ENCODE data around the gene COL9A1.

The COL9A1 gene

GRCh38 chr6:70225055-70225454, 77.8 kb downstream of the COL9A1 start:
- DNase-seq (ENCODE audit: low spot score), result no peak

- no peak for DNase-seq (ENCODE audit: low spot score)
Measured at GRCh38 chr6:70222439-70222749, 80.5 kb downstream of the COL9A1 start.

DNA sequence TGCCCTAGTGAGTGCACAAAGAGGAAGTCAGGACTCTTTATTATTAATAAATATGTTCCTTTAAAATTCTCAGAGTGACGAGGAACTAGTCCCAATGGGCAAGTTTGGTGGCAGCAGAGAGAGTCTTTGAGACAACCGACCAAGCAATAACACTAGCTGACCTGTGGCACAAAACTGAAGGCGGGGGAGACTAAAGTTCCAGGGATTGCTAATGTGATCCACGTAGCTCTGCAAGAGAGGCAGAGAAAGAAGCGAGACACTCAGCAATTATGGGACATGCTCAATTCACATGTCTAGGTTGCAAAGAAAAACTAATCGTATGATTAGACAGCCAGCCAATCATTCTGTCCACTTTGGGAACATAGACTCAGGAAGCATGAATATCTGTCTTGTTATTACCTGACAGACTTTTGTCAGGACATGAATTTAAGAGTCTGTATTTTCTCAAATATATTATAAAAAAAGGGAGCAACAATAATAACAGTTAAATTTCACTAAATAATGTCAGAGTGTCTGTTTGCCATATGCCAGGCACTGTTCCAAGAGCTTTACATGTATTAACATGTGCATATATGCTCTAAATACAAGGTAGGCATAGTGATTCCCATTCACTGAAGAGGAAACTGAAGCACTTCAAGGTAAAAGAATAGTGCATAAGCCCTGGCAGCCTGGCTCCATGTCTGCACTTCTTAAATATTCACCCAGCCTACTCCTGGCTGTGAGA, 81.0 kb downstream of the COL9A1 start:
- no peak for DNase-seq (ENCODE audit: low spot score)

GRCh38 chr6:70221025-70221714, 81.7 kb downstream of the COL9A1 start:
- peak; percentile 27 for DNase-seq (ENCODE audit: low spot score)

- no peak for DNase-seq (ENCODE audit: low spot score)
Measured at GRCh38 chr6:70219943-70220613, 82.8 kb downstream of the COL9A1 start.

DNA sequence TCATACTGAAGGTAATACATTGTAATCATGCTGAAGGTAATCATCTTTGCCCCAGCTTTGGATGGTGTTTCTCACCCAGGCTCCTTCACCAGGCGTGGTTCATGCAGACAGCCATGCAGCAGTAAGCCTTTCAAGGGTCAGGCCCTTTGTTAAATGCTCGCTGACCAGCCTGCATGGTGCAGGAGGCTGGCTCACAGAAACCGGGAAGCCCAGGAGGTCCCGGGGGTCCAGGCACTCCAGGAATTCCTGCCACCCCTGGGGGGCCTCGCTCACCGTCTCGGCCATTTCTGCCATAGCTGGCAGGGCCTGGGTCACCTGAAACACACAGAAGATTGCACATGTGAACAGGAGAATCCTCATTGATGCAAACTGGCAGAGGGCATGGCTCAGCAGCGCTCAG, 86.1 kb downstream of the COL9A1 start:
- no peak for DNase-seq (ENCODE audit: low spot score)

GRCh38 chr6:70215460-70216108, 87.3 kb downstream of the COL9A1 start:
- no peak for DNase-seq (ENCODE audit: low spot score)

- DNase-seq (ENCODE audit: low spot score), result no peak
Measured at GRCh38 chr6:70210462-70210861, 92.4 kb downstream of the COL9A1 start.

DNA sequence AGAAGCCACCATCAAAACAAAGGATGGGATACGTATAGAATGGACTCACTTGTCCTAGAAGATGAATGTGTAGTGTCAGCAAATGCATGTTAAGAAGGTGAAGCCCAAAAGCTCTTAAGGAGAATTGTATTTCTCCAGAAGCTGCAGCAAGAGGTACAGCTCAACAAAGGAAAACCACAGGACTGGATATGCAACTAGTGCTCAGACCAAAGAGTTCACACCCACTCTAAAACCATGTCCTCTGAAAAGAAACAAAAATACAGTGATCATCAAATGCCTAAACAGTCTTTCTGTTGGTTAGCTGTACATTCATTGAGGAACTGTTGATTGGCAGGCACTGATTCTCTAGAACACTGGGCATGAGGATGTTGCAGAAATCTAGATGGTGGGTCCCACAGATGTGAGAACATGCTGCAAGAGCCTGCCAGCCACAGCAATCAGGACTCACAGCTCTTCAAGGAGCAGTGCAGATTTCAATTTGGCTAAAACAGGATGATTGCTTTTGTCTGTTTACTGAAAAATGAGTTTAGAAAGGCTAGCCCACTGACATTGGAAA, 94.6 kb downstream of the COL9A1 start:
- DNase-seq (ENCODE audit: low spot score), result no peak

DNA sequence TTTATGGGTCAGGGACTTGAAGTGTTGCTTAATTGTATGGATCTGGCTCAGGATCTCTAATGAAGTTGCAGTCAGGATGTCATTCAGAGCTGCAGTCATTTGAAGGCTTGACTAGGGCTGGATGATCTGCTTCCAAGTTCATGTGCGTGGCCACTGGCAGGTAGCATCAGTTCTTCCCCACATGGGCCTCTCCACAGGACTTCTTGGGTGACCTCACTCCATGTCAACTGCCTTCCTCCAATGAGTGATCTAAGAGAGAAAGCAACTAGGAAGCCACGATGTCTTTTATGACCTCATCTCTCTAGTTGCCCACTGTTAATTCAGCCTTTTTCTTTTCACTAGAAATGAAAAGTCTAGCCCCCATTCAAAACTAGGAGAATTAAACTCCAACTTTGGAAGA, 104.1 kb downstream of the COL9A1 start:
- DNase-seq (ENCODE audit: low spot score), result no peak

DNA sequence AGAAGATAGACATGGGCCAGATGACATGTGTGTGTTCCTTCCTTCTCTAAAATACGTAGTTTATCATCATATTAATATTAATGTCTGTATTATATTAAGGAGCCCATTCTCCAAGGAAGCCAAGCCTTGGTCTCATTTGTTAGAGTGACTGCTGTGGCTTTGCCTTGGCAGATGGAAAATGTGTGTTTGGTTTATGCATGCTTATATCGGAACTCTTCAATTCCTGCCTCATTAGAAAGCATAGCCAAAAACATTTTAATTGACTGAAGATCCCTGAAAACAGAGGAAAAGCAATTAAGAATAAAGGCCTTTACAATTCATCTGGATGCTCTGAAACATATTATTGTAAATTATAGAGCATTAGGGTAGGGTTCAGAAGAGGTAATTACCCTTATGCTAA, 106.4 kb downstream of the COL9A1 start:
- no peak for DNase-seq (ENCODE audit: low spot score)

- no peak for DNase-seq (ENCODE audit: low spot score)
Measured at GRCh38 chr6:70194421-70194820, 108.5 kb downstream of the COL9A1 start.

GRCh38 chr6:70188202-70188601, 114.7 kb downstream of the COL9A1 start:
- no peak for DNase-seq (ENCODE audit: low spot score)

DNA sequence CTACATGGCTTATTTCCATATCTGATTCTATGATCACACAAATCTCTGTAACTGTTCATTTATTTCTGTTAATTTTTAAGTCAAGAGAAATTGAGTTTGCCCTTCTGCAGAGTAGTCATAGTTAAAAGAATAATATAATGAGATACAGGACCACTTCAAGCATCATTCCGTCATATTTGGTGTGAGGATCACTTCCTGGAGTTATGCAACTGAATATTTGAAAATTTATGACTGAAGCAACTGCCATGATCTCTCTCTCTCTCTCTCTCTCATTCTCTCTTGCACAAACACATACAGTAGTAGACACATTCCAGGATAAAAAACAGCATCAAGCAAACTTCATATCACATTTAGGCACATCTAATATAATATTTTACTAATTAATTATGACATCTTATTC, 116.4 kb downstream of the COL9A1 start:
- DNase-seq (ENCODE audit: low spot score), result no peak

GRCh38 chr6:70184723-70185122, 118.2 kb downstream of the COL9A1 start:
- no peak for DNase-seq (ENCODE audit: low spot score)

DNA sequence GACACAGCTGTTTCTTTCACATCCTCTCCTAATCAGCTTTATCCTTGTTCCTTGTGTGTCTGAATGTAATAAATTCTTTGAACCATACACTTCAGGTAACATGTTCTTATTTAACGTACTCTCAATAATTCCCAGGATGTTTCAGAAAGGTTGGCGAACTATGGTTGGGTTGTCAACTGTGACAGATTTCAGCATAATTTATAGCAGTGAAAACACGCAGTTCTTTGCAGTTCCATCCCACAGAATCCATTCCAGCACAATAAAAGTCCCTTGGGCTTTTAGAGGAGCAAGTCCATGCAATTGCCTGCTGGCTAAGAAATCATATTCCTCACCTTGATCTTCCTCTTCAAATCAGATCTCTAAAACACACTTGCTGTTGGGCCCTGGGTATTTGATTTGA, 119.3 kb downstream of the COL9A1 start:
- no peak for DNase-seq (ENCODE audit: low spot score)

- DNase-seq (ENCODE audit: low spot score), result no peak
Measured at GRCh38 chr6:70180901-70181599, 121.8 kb downstream of the COL9A1 start.

DNA sequence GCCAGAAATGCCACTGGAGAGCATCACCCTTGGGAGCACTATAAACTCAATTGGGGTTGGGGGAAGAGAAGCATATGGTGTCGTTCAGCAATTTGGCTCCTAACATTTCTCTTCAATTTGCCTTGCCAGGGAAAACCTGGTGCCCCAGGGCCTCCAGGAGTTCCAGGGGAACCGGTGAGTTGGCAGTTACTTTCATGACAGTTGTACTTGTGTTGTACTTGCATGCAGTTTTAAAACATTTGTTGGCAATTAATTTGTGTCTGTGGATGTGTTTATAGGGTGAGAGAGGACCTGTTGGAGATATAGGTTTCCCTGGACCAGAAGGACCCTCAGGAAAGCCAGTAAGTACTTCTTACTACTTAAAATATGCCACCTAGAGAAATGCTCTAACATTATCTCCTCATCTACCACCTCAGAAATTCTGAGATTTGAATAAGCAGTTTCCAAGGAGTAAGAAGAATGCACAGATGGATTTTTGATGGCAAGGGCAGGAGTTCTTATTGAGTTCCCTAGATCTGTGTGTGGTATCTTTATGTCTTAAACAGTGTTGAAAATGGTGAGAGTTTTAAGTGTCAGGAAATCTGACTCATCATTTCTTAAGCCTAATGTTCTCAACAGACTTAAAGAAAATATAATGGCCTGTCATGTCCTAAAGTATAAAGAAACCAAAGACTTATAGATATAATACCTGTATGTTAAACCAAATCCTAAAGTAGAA, 122.5 kb downstream of the COL9A1 start:
- no peak for DNase-seq (ENCODE audit: low spot score)

- no peak for DNase-seq (ENCODE audit: low spot score)
Measured at GRCh38 chr6:70176842-70177550, 125.9 kb downstream of the COL9A1 start.

DNA sequence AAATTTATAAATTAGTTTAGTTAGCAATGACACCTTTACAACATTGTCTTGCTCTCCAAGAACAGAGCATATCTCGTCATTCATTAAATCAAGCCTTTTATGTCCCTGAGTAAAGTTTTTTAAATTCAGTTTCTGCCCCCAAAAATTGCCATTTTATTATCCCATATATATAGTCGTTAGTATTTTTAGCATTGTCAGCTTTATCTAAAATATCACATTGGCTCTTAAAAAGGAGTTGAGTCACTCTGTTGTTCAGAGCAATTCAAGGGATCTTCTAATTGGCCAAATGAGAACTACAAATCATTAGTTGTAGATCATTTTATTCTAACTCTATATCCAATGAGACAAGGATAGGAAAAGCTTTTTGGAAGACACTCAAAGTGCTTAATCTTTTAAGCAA, 127.1 kb downstream of the COL9A1 start:
- no peak for DNase-seq (ENCODE audit: low spot score)

- DNase-seq (ENCODE audit: low spot score), result no peak
Measured at GRCh38 chr6:70172252-70172651, 130.6 kb downstream of the COL9A1 start.

Data from kidney capillary endothelial cell (primary cell).